HG03565 (cell line): ENCODE data around the gene GRM7.

Experiments used
- ATAC-seq: cut with Tn5 transposase; IDR thresholded peaks from one replicate; pipeline ENCODE4 v1.9.1; 2021; ENCODE audit warnings: mild to moderate bottlenecking, moderate library complexity; ENCODE audit not compliant: unreplicated experiment

GRM7 gene

DNA sequence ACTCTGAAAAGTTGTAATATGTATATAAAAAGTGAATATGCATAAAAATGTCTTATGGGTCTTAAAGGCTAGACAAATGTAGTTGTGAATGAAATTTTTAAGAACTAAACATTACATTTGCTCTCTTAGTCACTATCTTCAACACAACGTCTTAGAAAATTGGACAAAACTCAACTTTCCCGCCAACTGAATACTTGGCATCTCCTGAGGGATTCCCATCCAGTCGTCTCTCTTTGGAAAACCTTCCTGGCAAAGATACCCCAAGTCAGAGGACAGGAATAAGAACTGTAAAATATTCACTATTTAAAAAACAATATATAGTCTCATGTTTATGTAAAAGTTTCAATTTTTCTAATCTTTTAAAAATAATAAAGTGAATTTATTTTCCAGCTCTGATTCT lies 354.8 kb downstream of the GRM7 start:
- ATAC-seq: no peak

DNA sequence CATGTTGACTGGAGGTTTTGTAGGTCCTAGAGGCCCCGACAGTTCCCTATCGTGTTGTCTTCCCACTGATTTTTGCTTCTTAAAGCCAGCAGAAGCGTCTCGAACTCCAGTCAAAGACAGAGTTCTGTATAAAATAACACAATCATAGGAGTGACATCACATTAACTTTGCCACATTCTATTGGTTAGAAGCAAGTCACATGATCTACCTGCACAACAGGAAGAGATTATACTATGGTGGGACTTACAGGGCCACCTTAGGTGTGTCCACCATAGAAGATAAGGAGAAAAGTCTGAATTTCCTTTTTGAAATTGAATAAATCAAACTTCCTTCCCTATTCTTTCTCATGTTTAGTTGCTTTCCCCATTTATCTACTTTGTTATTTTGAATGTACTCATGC lies 365.5 kb downstream of the GRM7 start:
- ATAC-seq: no peak

DNA sequence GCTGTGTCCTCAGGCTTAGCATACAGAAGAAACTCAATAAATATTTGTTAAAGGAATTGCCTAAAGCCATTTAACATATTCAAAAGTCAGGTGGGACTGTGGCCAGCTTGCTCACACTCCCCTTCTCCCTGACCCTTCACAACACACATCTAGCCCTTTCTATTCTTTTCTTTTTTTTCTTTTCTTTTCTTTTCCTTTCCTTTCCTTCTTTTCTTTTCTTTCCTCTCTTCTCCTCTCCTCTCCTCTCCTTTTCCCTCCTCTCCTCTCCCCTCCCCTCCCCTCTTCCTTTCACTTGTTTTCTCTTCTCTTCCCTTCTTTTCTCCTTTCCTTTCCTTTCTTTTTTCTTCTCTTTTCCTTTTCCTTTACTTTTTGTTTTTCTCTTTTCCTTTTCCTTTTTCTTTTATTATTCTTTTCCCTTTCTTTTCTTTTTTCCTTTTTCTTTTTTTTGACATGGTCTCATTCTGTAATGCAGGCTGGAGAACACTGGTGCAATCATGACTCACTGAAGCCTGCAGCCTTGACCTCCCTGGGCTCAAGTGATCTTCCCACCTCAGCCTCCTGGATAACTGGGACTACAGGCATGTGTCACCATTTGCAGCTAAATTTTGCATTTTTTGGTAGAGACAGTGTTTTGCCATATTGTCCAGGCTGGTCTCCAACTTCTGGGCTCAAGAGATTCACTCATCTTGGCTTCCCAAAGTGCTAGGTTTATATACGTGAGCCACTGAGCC lies 377.8 kb downstream of the GRM7 start:
- ATAC-seq: no peak

GRCh38 chr3:7241584-7242302 lies 380.8 kb downstream of the GRM7 start:
- no peak for ATAC-seq

DNA sequence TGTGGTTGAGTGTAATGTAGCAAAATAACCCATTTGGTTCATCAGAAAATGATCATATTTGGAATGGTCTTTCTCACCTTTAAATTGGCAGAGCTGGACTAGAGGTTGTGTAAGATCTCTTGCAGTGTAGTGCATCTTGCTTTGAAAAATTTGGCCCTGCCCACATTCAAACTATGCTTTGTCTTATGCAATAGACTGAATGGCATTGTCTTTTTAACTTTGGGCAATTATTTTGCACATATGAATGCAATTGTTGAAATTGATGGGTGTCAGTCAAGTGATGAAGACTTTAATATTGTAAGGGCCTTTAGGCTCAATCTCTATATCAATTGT lies 381.4 kb downstream of the GRM7 start:
- ATAC-seq: no peak

- ATAC-seq: no peak
Measured at GRCh38 chr3:7249493-7250076, 388.7 kb downstream of the GRM7 start.

- ATAC-seq: no peak
Measured at GRCh38 chr3:7254251-7254650, 393.3 kb downstream of the GRM7 start.

DNA sequence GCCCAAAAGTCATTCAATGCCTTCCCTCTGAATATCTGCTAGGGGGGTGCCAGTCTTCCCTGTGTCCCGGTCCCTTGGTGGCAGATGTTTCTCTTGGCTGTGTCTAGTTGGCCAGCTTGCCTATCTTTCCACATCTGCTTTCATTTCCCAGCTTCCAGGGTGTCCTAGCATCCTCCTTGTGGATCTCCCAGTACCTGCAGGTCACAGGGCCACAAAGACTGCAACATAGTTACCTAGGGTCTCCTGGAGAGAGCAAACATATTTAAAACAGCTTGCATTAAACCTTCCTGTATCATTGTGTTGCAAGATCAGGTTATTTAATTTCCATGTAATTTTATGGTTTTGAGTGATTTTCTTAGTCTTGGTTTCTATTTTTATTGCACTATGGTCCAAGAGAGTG lies 400.1 kb downstream of the GRM7 start:
- no peak for ATAC-seq

GRCh38 chr3:7263347-7264195 lies 402.7 kb downstream of the GRM7 start:
- no peak for ATAC-seq

- no peak for ATAC-seq
Measured at GRCh38 chr3:7264196-7264526, 403.2 kb downstream of the GRM7 start.

GRCh38 chr3:7265736-7266135 lies 404.8 kb downstream of the GRM7 start:
- no peak for ATAC-seq

GRCh38 chr3:7266551-7266950 lies 405.6 kb downstream of the GRM7 start:
- ATAC-seq: no peak

GRCh38 chr3:7270731-7271130 lies 409.8 kb downstream of the GRM7 start:
- ATAC-seq: no peak

GRCh38 chr3:7271631-7272030 lies 410.7 kb downstream of the GRM7 start:
- no peak for ATAC-seq

DNA sequence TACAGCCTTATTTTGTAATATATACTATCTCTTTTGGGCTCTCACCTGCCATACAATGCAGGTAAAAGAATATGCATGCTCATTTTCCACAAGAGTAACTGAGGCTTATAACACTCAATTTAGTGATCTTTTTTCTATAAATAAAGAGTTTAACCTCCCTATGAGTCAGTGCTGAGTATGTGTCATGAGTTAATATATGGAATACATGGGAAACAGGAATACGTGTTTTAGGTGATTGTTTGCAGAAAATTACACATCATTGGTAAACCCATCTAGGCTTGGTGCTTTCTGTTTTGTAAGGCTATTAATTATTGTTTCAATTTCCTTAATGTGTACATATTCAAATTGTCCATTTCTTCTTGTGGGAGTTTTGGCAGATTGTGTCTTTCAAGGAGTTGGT lies 411.3 kb downstream of the GRM7 start:
- no peak for ATAC-seq

DNA sequence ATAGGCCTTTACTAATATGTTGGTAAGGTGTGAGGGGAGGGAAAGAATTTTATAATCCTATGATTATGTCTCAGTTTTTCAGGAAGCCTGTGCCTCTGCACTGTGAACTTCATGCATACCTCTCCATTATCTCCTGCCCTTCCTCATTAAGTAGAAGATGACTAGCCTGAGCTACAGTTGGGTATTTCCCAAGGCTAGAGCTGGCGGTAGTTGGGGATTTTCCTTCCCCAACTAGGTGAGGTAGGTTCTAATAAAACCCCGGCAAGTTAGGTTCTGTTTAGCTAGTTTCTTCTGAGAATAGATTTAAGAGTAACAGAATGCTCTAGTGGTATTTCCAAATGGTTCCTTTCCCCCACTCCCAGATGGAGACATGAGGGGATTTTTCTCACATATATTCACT lies 414.5 kb downstream of the GRM7 start:
- ATAC-seq: peak; percentile 74

GRCh38 chr3:7280318-7280717 lies 419.4 kb downstream of the GRM7 start:
- no peak for ATAC-seq

- ATAC-seq: no peak
Measured at GRCh38 chr3:7282988-7283387, 422.1 kb downstream of the GRM7 start.

- ATAC-seq: no peak
Measured at GRCh38 chr3:7285505-7285904, 424.6 kb downstream of the GRM7 start.

DNA sequence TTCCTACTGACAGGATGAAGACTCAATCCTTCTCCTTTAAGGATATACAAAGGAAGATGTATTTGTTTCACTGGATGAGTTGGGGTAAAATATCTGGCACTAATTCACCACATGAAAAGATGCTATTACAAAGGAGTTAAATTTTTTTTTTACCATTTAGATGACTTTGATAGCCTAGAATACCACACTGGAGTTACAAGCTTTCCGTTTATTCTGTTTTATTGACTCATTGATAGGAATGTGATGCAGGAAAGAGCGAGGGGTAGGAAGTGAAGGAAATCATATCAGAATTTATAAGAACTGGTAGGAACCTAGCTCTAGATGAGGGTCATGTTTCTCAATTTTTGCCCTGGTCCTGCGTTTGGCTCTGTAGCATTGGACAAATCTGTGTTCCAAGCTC lies 427.2 kb downstream of the GRM7 start:
- no peak for ATAC-seq

GRCh38 chr3:7289121-7289520 lies 428.2 kb downstream of the GRM7 start:
- no peak for ATAC-seq
